HepG2 (cell line): ENCODE measurements around the gene CDH13. TPM values are rescaled to one million over a fixed set of nuclear protein-coding genes. Genes with fewer than 3 reads are reported as not detected.

Experiments used
- ATAC-seq: fragments of 200-7000 bp; cut with Tn5 transposase; 3 replicates; pipeline ENCODE4 v1.9.1; 2020; ENCODE audit warnings: mild to moderate bottlenecking, moderate library complexity
- BruUV-seq: library from RNA; stranded (reverse); fragments of 400-500 nt; replicated peaks from 2 replicates; lab custom pipeline; 2021; lab: Mats Ljungman, UMichigan
- CTCF ChIA-PET: fragments of 300-600 bp; formaldehyde crosslinking; extraction: SDS; loops from one replicate; lab custom pipeline; 2021; ENCODE audit warnings: low total read pairs, inconsistent platforms, low intra/inter-chr PET ratio; lab: Yijun Ruan, JAX
- POLR2A ChIA-PET: fragments of 350-600 bp; sonication (Branson Sonifier 250); formaldehyde crosslinking; loops from one replicate; lab custom pipeline; 2020; ENCODE audit warnings: antibody characterized with exemption, inconsistent platforms; lab: Yijun Ruan, JAX
- DNase-seq: peaks from one replicate; pipeline ENCODE4 v3.0.0-alpha.2; 2015; ENCODE audit warnings: low spot score
- FAIRE-seq: peaks from 3 replicates; lab custom pipeline; 2011; peaks lifted over from hg19 to GRCh38; lab: Jason Lieb, UNC
- H2AFZ ChIP-seq: one replicate; pipeline ENCODE4 v1.6.1; 2011; ENCODE audit warnings: low read length, inconsistent platforms
- H3K27ac ChIP-seq: fragments of 300-600 bp; 3 replicates; pipeline ENCODE4 v1.8.0; 2011; ENCODE audit warnings: mixed run types, mild to moderate bottlenecking, mixed read lengths, low read length, inconsistent platforms; ENCODE audit not compliant: insufficient read depth; ENCODE audit errors: extremely low read length
- H3K27me3 ChIP-seq, 2 experiments: fragments of 200-600 bp in 1 of 2; 2 replicates in 1 of 2; 3 replicates in 1 of 2; pipeline versions ENCODE4 v1.6.0 to v1.8.0; 2011; ENCODE audit warnings: low read length in 2 of 2, mild to moderate bottlenecking in 2 of 2, moderate library complexity in 2 of 2, inconsistent platforms in 1 of 2; ENCODE audit not compliant: insufficient read depth in 2 of 2, control insufficient read depth in 1 of 2
- H3K36me3 ChIP-seq, 2 experiments: fragments of 200-600 bp in 1 of 2; replicated peaks in 1 of 2; 2 replicates in 1 of 2; 3 replicates in 1 of 2; pipeline versions ENCODE4 v1.5.1 to v1.8.0; 2011; ENCODE audit warnings: low read length in 2 of 2, inconsistent platforms in 1 of 2; ENCODE audit not compliant: insufficient read depth in 2 of 2, control insufficient read depth in 1 of 2
- H3K4me1 ChIP-seq: 2 replicates; pipeline ENCODE4 v1.5.1; 2012; ENCODE audit warnings: low read length, inconsistent platforms; ENCODE audit not compliant: insufficient read depth
- H3K4me2 ChIP-seq: 2 replicates; pipeline ENCODE4 v1.6.0; 2011; ENCODE audit warnings: low read depth, low read length, inconsistent platforms
- H3K4me3 ChIP-seq, 3 experiments: fragments of 200-600 bp in 1 of 3; sonication (generic), shearing (Covaris generic) in 1 of 3; replicated peaks in 1 of 3; 2 replicates each; pipeline ENCODE4 v1.5.1; 2011 to 2016; ENCODE audit warnings: low read length in 3 of 3, inconsistent platforms in 2 of 3, low read depth in 2 of 3, mild to moderate bottlenecking in 2 of 3, control low read depth in 1 of 3, mixed read lengths in 1 of 3; ENCODE audit not compliant: insufficient read depth in 1 of 3
- H3K79me2 ChIP-seq: one replicate; pipeline ENCODE4 v1.6.1; 2011; ENCODE audit warnings: low read length, inconsistent platforms; ENCODE audit not compliant: insufficient read depth
- H3K9ac ChIP-seq: 2 replicates; pipeline ENCODE4 v1.6.0; 2011; ENCODE audit warnings: mild to moderate bottlenecking, low read depth, low read length, inconsistent platforms; ENCODE audit not compliant: insufficient read depth
- H3K9me3 ChIP-seq: 2 replicates; pipeline ENCODE4 v1.5.1; 2012; ENCODE audit warnings: mild to moderate bottlenecking, low read length
- H4K20me1 ChIP-seq: 2 replicates; pipeline ENCODE4 v1.6.0; 2011; ENCODE audit warnings: inconsistent platforms, mild to moderate bottlenecking, low read length, moderate library complexity; ENCODE audit not compliant: insufficient read depth
- HIC2 ChIP-seq: sonication (generic); formaldehyde crosslinking; IDR thresholded peaks from 2 replicates; pipeline ENCODE4 v1.9.0; 2022; ENCODE audit warnings: low read depth, missing genetic modification reagents
- HMGXB3 ChIP-seq: sonication (generic); formaldehyde crosslinking; IDR thresholded peaks from 2 replicates; pipeline ENCODE4 v1.4.0; 2020; ENCODE audit warnings: missing genetic modification reagents, borderline replicate concordance
- SIX1 ChIP-seq: sonication (generic); formaldehyde crosslinking; IDR thresholded peaks from 2 replicates; pipeline ENCODE4 v1.4.0; 2020; ENCODE audit warnings: missing genetic modification reagents, borderline replicate concordance
- ZFP62 ChIP-seq: sonication (generic); formaldehyde crosslinking; IDR thresholded peaks from 2 replicates; pipeline ENCODE4 v1.4.0; 2020; ENCODE audit warnings: missing genetic modification reagents
- ZNF782 ChIP-seq: sonication (generic); formaldehyde crosslinking; IDR thresholded peaks from 2 replicates; pipeline ENCODE4 v1.4.0; 2020; ENCODE audit warnings: missing genetic modification reagents, mild to moderate bottlenecking, borderline replicate concordance
- WGBS: methylation state at CpG from one replicate; pipeline ENCODE4 v1.1.6; 2017; ENCODE audit warnings: low lambda C conversion rate; 5-methylcytosine and 5-hydroxymethylcytosine counted together
- in situ Hi-C: cut with HindIII; loops from 2 replicates; pipeline ENCODE4 v1.10.0; 2017; ENCODE audit warnings: low pct_unique_long_range_greater_than_20kb; ENCODE audit not compliant: extremely low pct_ligation_motif_present
- intact Hi-C: fragments of 100-400 bp; cut with micrococcal nuclease; formaldehyde crosslinking; loops from one replicate; pipeline ENCODE4 v1.10.0; 2022; ENCODE audit not compliant: unreplicated experiment
- polyA plus RNA-seq, 8 experiments: library from polyadenylated mRNA; depleted of rRNA in 3 of 8; stranded (reverse) in 7 of 8; unstranded in 1 of 8; fragments of >200 nt; fragmentation: Illumina TruSeq in 4 of 8; extraction: Trizol in 4 of 8; gene quantifications; 2 replicates each; pipeline versions ENCODE4 v1.2.1 to v1.2.3, GENCODE V29; 2011 to 2016; ENCODE audit warnings: low read depth in 4 of 8, missing spikeins in 1 of 8, mixed read lengths in 1 of 8; ENCODE audit not compliant: insufficient read depth in 1 of 8
- total RNA-seq, 5 experiments: library from RNA; depleted of rRNA; stranded (reverse); fragments of >200 nt; fragmentation: Illumina TruSeq; extraction: Trizol; gene quantifications; 2 replicates each; pipeline ENCODE4 v1.2.3, GENCODE V29; 2016; ENCODE audit warnings: low read depth in 1 of 5

The CDH13 gene
- total and polyA plus RNA-seq, 2 of the 13 experiments (the other 11 are each of a cell fraction or from before 2014, with no cell fraction given): not detected

- ATAC-seq: no peak
Observed at GRCh38 chr16:82709987-82710386, 83.2 kb downstream of the CDH13 start.

More at GRCh38 chr16:82709987-82710386, 83.2 kb downstream of the CDH13 start:
- no peaks in the 10 kb centered on the region for H4K20me1 ChIP-seq
- no peak for FAIRE-seq
- in situ Hi-C loops: no loop called here
- POLR2A ChIA-PET: no interaction called here
- no TSS peak for BruUV-seq
- TF ChIP-seq SIX1 (CRISPR knock-in tag) (no peak), HIC2 (CRISPR knock-in tag) (no peak), ZNF782 (CRISPR knock-in tag) (no peak), ZFP62 (CRISPR knock-in tag) (no peak), HMGXB3 (CRISPR knock-in tag) (no peak)
- TF ChIP-seq, all 625 proteins: peak for 0
- H3K9me3 ChIP-seq: no peaks in the 10 kb centered on the region
- no peak for DNase-seq
- H3K36me3 ChIP-seq: no peaks in the 10 kb centered on the region
- no peak overlapping the region for H3K27ac ChIP-seq
- no peak overlapping the region for H3K4me2 ChIP-seq
- H2AFZ ChIP-seq: no peak overlapping the region
- H3K79me2 ChIP-seq: no peaks in the 10 kb centered on the region
- H3K9ac ChIP-seq: no peak overlapping the region
- no peaks in the 10 kb centered on the region for H3K4me1 ChIP-seq
- no peaks in the 10 kb centered on the region; a peak in 2 of 5 replicates for H3K27me3 ChIP-seq
- H3K4me3 ChIP-seq: no peak overlapping the region
- 42% methylated on average over 3 of the region's 3 CpGs for WGBS
- CTCF ChIA-PET: no interaction called here
- intact Hi-C loops: no loop called here
